Large intestine (tissue), 3 donors: ENCODE results near the gene ASXL1. TPM values are rescaled to one million over a fixed set of nuclear protein-coding genes. Genes with fewer than 3 reads are reported as not detected.

Experiments
- DNase-seq, 2 donors: peaks; one replicate each; pipeline versions ENCODE4 v3.0.0 to v3.0.0-alpha.2; 2013
- H3K27ac ChIP-seq: one replicate; pipeline ENCODE4 v1.5.1; 2013; ENCODE audit warnings: low read length
- H3K27me3 ChIP-seq: 2 replicates; pipeline ENCODE4 v1.6.1; 2013; ENCODE audit warnings: low read length; ENCODE audit not compliant: control insufficient read depth, insufficient read depth
- H3K36me3 ChIP-seq: 2 replicates; pipeline ENCODE4 v1.6.1; 2013; ENCODE audit warnings: low read length; ENCODE audit not compliant: control insufficient read depth, insufficient read depth
- H3K4me1 ChIP-seq: one replicate; pipeline ENCODE4 v1.6.1; 2013; ENCODE audit warnings: low read length; ENCODE audit not compliant: control insufficient read depth, insufficient read depth
- H3K4me3 ChIP-seq: one replicate; pipeline ENCODE4 v1.5.1; 2013; ENCODE audit warnings: low read length
- H3K9me3 ChIP-seq: one replicate; pipeline ENCODE4 v1.6.1; 2013; ENCODE audit warnings: mild to moderate bottlenecking, low read depth, low read length, moderate library complexity; ENCODE audit not compliant: control insufficient read depth
- WGBS: methylation state at CpG from one replicate; pipeline ENCODE4 v1.1.5; 2013; ENCODE audit warnings: low lambda C conversion rate; ENCODE audit not compliant: insufficient coverage; 5-methylcytosine and 5-hydroxymethylcytosine counted together
- polyA plus RNA-seq: library from polyadenylated mRNA; unstranded; fragments of 120-200 nt; gene quantifications from one replicate; pipeline ENCODE4 v1.2.1, GENCODE V29; 2013

ASXL1 gene
- polyA plus RNA-seq, 1 donor, result 69.3 TPM

- peaks cover 32% of the 10 kb centered on the region for H3K4me1 ChIP-seq
- H3K27ac ChIP-seq, result no peak overlapping the region
- no peaks in the 10 kb centered on the region for H3K9me3 ChIP-seq
- H3K36me3 ChIP-seq, result peaks cover 67% of the 10 kb centered on the region
- no peaks in the 10 kb centered on the region for H3K27me3 ChIP-seq
- DNase-seq, result no peak
- no peak overlapping the region for H3K4me3 ChIP-seq
- no CpG with 5 or more reads among the region's 10 CpGs for WGBS
Observed at GRCh38 chr20:32458061-32458836, 100.1 kb downstream of the ASXL1 start.

- Histone ChIP-seq H3K4me3 (no peak overlapping the region), H3K4me1 (peaks cover 38% of the 10 kb centered on the region), H3K9me3 (no peaks in the 10 kb centered on the region), H3K27me3 (no peaks in the 10 kb centered on the region), H3K36me3 (peaks cover 67% of the 10 kb centered on the region), H3K27ac (no peak overlapping the region)
- no CpG with 5 or more reads among the region's 12 CpGs for WGBS
- DNase-seq, result no peak
Observed at GRCh38 chr20:32458837-32459220, 100.7 kb downstream of the ASXL1 start.

GRCh38 chr20:32460231-32460630 is 102.1 kb downstream of the ASXL1 start:
- Histone ChIP-seq H3K4me3 (no peak overlapping the region), H3K27ac (no peak overlapping the region), H3K4me1 (peaks cover 52% of the 10 kb centered on the region), H3K36me3 (peaks cover 66% of the 10 kb centered on the region), H3K27me3 (no peaks in the 10 kb centered on the region), H3K9me3 (no peaks in the 10 kb centered on the region)
- WGBS, result no CpG with 5 or more reads among the region's 15 CpGs
- DNase-seq, result no peak

- DNase-seq, result no peak
- Histone ChIP-seq H3K9me3 (no peaks in the 10 kb centered on the region), H3K4me1 (peaks cover 58% of the 10 kb centered on the region), H3K27ac (no peak overlapping the region), H3K36me3 (peaks cover 62% of the 10 kb centered on the region), H3K27me3 (no peaks in the 10 kb centered on the region), H3K4me3 (no peak overlapping the region)
- no CpG with 5 or more reads among the region's 24 CpGs for WGBS
Observed at GRCh38 chr20:32460683-32461320, 102.7 kb downstream of the ASXL1 start.

GRCh38 chr20:32461836-32462600 is 103.9 kb downstream of the ASXL1 start:
- no peak for DNase-seq
- Histone ChIP-seq H3K4me3 (no peak overlapping the region), H3K27ac (peak overlapping the region; percentile 92), H3K36me3 (peaks cover 63% of the 10 kb centered on the region), H3K4me1 (peaks cover 69% of the 10 kb centered on the region), H3K9me3 (no peaks in the 10 kb centered on the region), H3K27me3 (no peaks in the 10 kb centered on the region)
- WGBS, result 100% methylated on average over 2 of the region's 17 CpGs

- Histone ChIP-seq H3K27ac (peak overlapping the region; percentile 92), H3K4me3 (no peak overlapping the region), H3K36me3 (peaks cover 73% of the 10 kb centered on the region), H3K27me3 (no peaks in the 10 kb centered on the region), H3K4me1 (peaks cover 73% of the 10 kb centered on the region), H3K9me3 (no peaks in the 10 kb centered on the region)
- WGBS, result no CpG with 5 or more reads among the region's 15 CpGs
- peak; percentile 91 to 93 for DNase-seq
Observed at GRCh38 chr20:32462900-32463641, 104.9 kb downstream of the ASXL1 start.

GRCh38 chr20:32463642-32464400 is 105.7 kb downstream of the ASXL1 start:
- Histone ChIP-seq H3K27me3 (no peaks in the 10 kb centered on the region), H3K4me3 (no peak overlapping the region), H3K27ac (peak overlapping the region; percentile 92), H3K9me3 (no peaks in the 10 kb centered on the region), H3K36me3 (peaks cover 74% of the 10 kb centered on the region), H3K4me1 (peaks cover 72% of the 10 kb centered on the region)
- no CpG with 5 or more reads among the region's 28 CpGs for WGBS
- DNase-seq, result peak; percentile 54 to 74

- H3K4me3 ChIP-seq, result no peak overlapping the region
- peaks cover 71% of the 10 kb centered on the region for H3K36me3 ChIP-seq
- no peaks in the 10 kb centered on the region for H3K27me3 ChIP-seq
- no peaks in the 10 kb centered on the region for H3K9me3 ChIP-seq
- H3K27ac ChIP-seq, result peak overlapping the region; percentile 92
- H3K4me1 ChIP-seq, result peaks cover 73% of the 10 kb centered on the region
- 83% methylated on average over 3 of the region's 20 CpGs for WGBS
- no peak for DNase-seq
Observed at GRCh38 chr20:32464401-32465091, 106.4 kb downstream of the ASXL1 start.
